Trophoblast cell (in vitro differentiated cells and primary cell): ENCODE measurements around the gene RICTOR.
"Not testable (repeated sequence)": the region's sequence is repeated elsewhere in the genome, so short reads cannot be mapped to it uniquely, and the experiment has no call there.

Experiments
- DNase-seq, 2 donors: peaks; one replicate each; pipeline ENCODE4 v3.0.0-alpha.2; 2016
- H2AFZ ChIP-seq: 2 replicates; pipeline ENCODE4 v1.6.1; 2013; ENCODE audit warnings: low read length, moderate library complexity, mild to moderate bottlenecking; ENCODE audit not compliant: insufficient read depth, poor library complexity
- H2AK5ac ChIP-seq: 2 replicates; pipeline ENCODE4 v1.6.1; 2013; ENCODE audit warnings: mild to moderate bottlenecking, low read length
- H2BK120ac ChIP-seq: 2 replicates; pipeline ENCODE4 v1.6.1; 2013; ENCODE audit warnings: low read length, mild to moderate bottlenecking, moderate library complexity; ENCODE audit not compliant: insufficient read depth, poor library complexity
- H2BK12ac ChIP-seq: 2 replicates; pipeline ENCODE4 v1.6.1; 2013; ENCODE audit warnings: mild to moderate bottlenecking, low read length, moderate library complexity
- H2BK5ac ChIP-seq: 2 replicates; pipeline ENCODE4 v1.6.1; 2013; ENCODE audit warnings: low read length, low read depth, moderate library complexity, mild to moderate bottlenecking; ENCODE audit not compliant: poor library complexity
- H3K14ac ChIP-seq: 2 replicates; pipeline ENCODE4 v1.6.1; 2013; ENCODE audit warnings: mild to moderate bottlenecking, low read length
- H3K18ac ChIP-seq: 2 replicates; pipeline ENCODE4 v1.6.1; 2013; ENCODE audit warnings: mild to moderate bottlenecking, low read length
- H3K23ac ChIP-seq: 2 replicates; pipeline ENCODE4 v1.6.1; 2013; ENCODE audit warnings: low read length
- H3K27ac ChIP-seq: 2 replicates; pipeline ENCODE4 v1.5.1; 2013; ENCODE audit warnings: low read depth, mild to moderate bottlenecking, inconsistent platforms, low read length, moderate library complexity
- H3K27me3 ChIP-seq: 2 replicates; pipeline ENCODE4 v1.6.1; 2013; ENCODE audit warnings: inconsistent platforms, mild to moderate bottlenecking, low read length, moderate library complexity; ENCODE audit not compliant: insufficient read depth
- H3K36me3 ChIP-seq, 2 experiments: 1 replicate in 1 of 2; 2 replicates in 1 of 2; pipeline ENCODE4 v1.6.1; 2013; ENCODE audit warnings: low read length in 2 of 2, mild to moderate bottlenecking in 2 of 2, moderate library complexity in 1 of 2; ENCODE audit not compliant: insufficient read depth in 2 of 2, control insufficient read depth in 1 of 2
- H3K4ac ChIP-seq: 2 replicates; pipeline ENCODE4 v1.6.1; 2013; ENCODE audit warnings: low read depth, mild to moderate bottlenecking, low read length, moderate library complexity
- H3K4me1 ChIP-seq, 2 experiments: 1 replicate in 1 of 2; 2 replicates in 1 of 2; pipeline ENCODE4 v1.6.1; 2013; ENCODE audit warnings: low read length in 2 of 2, mild to moderate bottlenecking in 2 of 2, moderate library complexity in 1 of 2; ENCODE audit not compliant: insufficient read depth in 2 of 2, control insufficient read depth in 1 of 2
- H3K4me2 ChIP-seq: 2 replicates; pipeline ENCODE4 v1.6.1; 2013; ENCODE audit warnings: inconsistent platforms, mild to moderate bottlenecking, low read length, moderate library complexity
- H3K4me3 ChIP-seq: 2 replicates; pipeline ENCODE4 v1.5.1; 2013; ENCODE audit warnings: mild to moderate bottlenecking, low read depth, low read length, inconsistent platforms
- H3K79me1 ChIP-seq: one replicate; pipeline ENCODE4 v1.6.1; 2013; ENCODE audit warnings: low read length
- H3K79me2 ChIP-seq: 2 replicates; pipeline ENCODE4 v1.6.1; 2013; ENCODE audit warnings: low read length, mild to moderate bottlenecking; ENCODE audit not compliant: control insufficient read depth, insufficient read depth, poor library complexity
- H3K9ac ChIP-seq: 2 replicates; pipeline ENCODE4 v1.6.1; 2013; ENCODE audit warnings: mild to moderate bottlenecking, low read length
- H3K9me3 ChIP-seq: 2 replicates; pipeline ENCODE4 v1.6.1; 2013; ENCODE audit warnings: low read depth, mild to moderate bottlenecking, control low read depth, inconsistent platforms, low read length; ENCODE audit not compliant: insufficient read depth
- H4K12ac ChIP-seq: 2 replicates; pipeline ENCODE4 v1.6.1; 2013; ENCODE audit warnings: low read depth, mild to moderate bottlenecking, low read length, moderate library complexity
- H4K8ac ChIP-seq: 2 replicates; pipeline ENCODE4 v1.6.1; 2013; ENCODE audit warnings: low read depth, mild to moderate bottlenecking, low read length, moderate library complexity
- H4K91ac ChIP-seq: one replicate; pipeline ENCODE4 v1.6.1; 2013; ENCODE audit warnings: low read depth, mild to moderate bottlenecking, low read length, moderate library complexity
- WGBS: extraction: QIAGEN DNeasy Blood & Tissue Kit; methylation state at CpG from one replicate; pipeline ENCODE4 v1.1.7; 2013; ENCODE audit warnings: missing lambda C conversion rate; ENCODE audit not compliant: insufficient read length, insufficient coverage; ENCODE audit errors: extremely low coverage; 5-methylcytosine and 5-hydroxymethylcytosine counted together

RICTOR gene

DNA sequence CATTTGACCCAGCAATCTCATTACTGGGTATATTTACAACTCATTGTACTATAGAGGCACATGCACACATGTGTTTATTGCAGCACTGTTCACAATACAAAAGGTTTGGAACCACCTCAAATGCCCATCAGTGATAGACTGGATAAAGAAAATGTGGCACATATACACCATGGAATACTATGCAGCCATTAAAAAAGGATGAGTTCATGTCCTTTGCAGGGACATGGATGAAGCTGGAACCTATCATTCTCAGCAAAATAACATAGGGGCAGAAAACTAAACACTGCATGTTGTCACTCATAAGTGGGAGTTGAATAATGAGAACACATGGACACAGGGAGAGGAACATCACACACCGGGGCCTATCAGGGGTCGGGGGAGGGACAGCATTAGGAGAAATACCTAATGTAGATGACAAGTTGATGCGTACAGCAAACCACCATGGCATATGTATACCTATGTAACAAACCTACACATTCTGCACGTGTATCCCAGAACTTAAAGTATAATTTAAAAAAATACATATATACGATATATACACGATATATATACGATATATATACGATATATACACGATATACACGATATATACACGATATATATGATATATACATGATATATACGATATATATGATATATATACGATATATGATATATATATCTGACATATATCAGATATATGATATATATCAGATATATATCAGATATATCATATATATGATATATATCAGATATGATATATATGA, 84.1 kb downstream of the RICTOR start:
- H3K4me2 ChIP-seq, H2BK5ac ChIP-seq, DNase-seq, H2AK5ac ChIP-seq, H3K14ac ChIP-seq, H4K8ac ChIP-seq, H3K18ac ChIP-seq, H2AFZ ChIP-seq, H3K23ac ChIP-seq, H3K27ac ChIP-seq, H4K91ac ChIP-seq, H3K27me3 ChIP-seq, H2BK120ac ChIP-seq, H3K4me1 ChIP-seq, H3K9ac ChIP-seq, H3K4me3 ChIP-seq, H3K79me2 ChIP-seq, H3K9me3 ChIP-seq, H3K36me3 ChIP-seq, H4K12ac ChIP-seq, H3K4ac ChIP-seq, H3K79me1 ChIP-seq, H2BK12ac ChIP-seq: not testable (repeated sequence)
- 100% methylated on average over 1 of the region's 13 CpGs for WGBS

DNA sequence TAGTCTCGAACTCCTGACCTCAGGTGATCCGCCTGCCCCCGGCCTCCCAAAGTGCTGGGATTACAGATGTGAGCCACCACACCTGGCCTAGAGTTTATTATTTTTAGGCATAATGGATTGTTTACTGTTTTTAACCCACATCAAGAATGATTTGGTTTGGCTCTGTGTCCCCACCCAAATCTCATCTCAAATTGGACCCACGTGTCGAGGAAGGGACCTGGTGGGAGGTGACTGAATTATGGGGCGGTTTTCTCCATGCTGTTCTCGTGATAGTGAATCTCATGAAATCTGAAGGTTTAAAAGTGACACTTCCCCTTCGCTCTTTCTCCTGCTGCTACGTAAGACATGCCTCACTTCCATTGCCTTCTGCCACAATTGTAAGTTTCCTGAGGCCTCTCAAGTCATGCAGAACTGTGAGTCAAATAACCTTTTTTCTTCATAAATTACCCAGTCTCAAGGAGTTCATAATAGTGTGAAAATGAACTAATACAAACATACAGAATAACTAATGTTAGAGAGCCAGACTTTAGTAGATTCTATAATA, 88.2 kb downstream of the RICTOR start:
- Histone ChIP-seq H4K8ac (no peak overlapping the region), H2AFZ (no peak overlapping the region), H4K91ac (no peak overlapping the region), H3K27me3 (no peaks in the 10 kb centered on the region), H2AK5ac (no peak overlapping the region), H3K18ac (no peak overlapping the region), H3K9me3 (no peaks in the 10 kb centered on the region), H3K14ac (no peak overlapping the region), H3K4me2 (no peak overlapping the region), H3K4me1 (no peaks in the 10 kb centered on the region), H3K79me2 (no peaks in the 10 kb centered on the region), H2BK5ac (no peak overlapping the region), H3K23ac (no peak overlapping the region), H4K12ac (no peak overlapping the region), H3K4ac (no peak overlapping the region), H2BK12ac (no peak overlapping the region), H3K4me3 (no peak overlapping the region), H3K36me3 (peaks cover 0 to 2% of the 10 kb centered on the region in 2 experiments), H3K27ac (no peak overlapping the region), H3K79me1 (no peaks in the 10 kb centered on the region), H2BK120ac (no peak overlapping the region), H3K9ac (no peak overlapping the region)
- DNase-seq: no peak
- WGBS: no CpG with 5 or more reads among the region's 9 CpGs

DNA sequence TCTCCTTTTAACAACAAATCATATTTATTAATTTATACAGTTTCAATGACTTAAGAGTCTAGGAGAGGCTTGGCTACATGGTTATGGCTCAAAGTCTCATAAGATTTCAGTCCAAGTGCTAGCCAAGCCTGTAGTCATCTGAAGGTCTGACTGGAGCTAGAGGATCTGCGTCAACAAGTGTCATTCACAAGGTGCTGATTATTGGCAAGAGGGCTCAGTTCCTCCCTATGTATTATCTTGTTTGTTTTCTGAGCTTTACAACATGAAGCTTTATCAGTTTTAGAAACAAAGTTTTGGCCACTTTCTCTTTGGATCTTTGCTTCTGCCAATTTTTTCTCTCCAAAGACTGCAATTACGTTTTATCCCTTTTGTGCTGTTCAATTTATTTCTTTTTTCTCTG, 94.7 kb downstream of the RICTOR start:
- Histone ChIP-seq H2BK5ac (no peak overlapping the region), H3K4me1 (no peaks in the 10 kb centered on the region), H4K8ac (no peak overlapping the region), H3K9me3 (no peaks in the 10 kb centered on the region), H3K79me1 (no peaks in the 10 kb centered on the region), H2AFZ (no peak overlapping the region), H3K27ac (no peak overlapping the region), H4K12ac (no peak overlapping the region), H2BK120ac (no peak overlapping the region), H2BK12ac (no peak overlapping the region), H3K9ac (no peak overlapping the region), H4K91ac (no peak overlapping the region), H3K4me2 (no peak overlapping the region), H3K27me3 (no peaks in the 10 kb centered on the region), H3K79me2 (no peaks in the 10 kb centered on the region), H3K4ac (no peak overlapping the region), H3K4me3 (no peak overlapping the region), H3K36me3 (no peaks in the 10 kb centered on the region), H3K14ac (no peak overlapping the region), H3K23ac (no peak overlapping the region), H2AK5ac (no peak overlapping the region), H3K18ac (no peak overlapping the region)
- WGBS: no CpG with 5 or more reads among the region's 2 CpGs
- no peak for DNase-seq

DNA sequence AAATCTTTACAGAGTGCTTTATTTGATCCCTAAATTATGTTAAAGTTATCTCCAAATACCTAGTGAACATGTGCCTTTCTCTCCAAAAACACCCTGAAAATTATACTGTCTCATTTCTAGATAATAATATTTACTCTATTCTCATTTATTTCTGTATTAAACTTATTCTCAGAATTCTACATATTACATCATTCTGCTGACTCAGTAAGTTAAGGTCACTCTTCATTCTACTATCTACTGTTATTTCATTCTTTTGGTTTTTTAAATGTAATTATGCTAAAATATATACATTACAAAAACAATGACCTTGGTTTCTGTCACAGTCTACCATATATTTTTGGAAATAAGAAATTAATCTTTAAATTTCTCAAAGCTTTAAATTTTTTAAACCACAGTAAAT, 96.2 kb downstream of the RICTOR start:
- Histone ChIP-seq H2BK5ac (no peak overlapping the region), H2AFZ (no peak overlapping the region), H3K4me1 (no peaks in the 10 kb centered on the region), H2AK5ac (no peak overlapping the region), H3K4me2 (no peak overlapping the region), H3K4ac (no peak overlapping the region), H3K9me3 (no peaks in the 10 kb centered on the region), H3K27ac (no peak overlapping the region), H2BK12ac (no peak overlapping the region), H3K23ac (no peak overlapping the region), H2BK120ac (no peak overlapping the region), H3K79me2 (no peaks in the 10 kb centered on the region), H3K36me3 (no peaks in the 10 kb centered on the region), H3K27me3 (no peaks in the 10 kb centered on the region), H3K9ac (no peak overlapping the region), H4K12ac (no peak overlapping the region), H3K18ac (no peak overlapping the region), H4K8ac (no peak overlapping the region), H3K4me3 (no peak overlapping the region), H4K91ac (no peak overlapping the region), H3K14ac (no peak overlapping the region), H3K79me1 (no peaks in the 10 kb centered on the region)
- DNase-seq: no peak
